OCI-LY7 (cell line): ENCODE measurements around the gene KRR1. TPM values are rescaled to one million over a fixed set of nuclear protein-coding genes. Genes with fewer than 3 reads are reported as not detected.
A peak's percentile ranks its signal among the peaks of the same experiment; 100 is the strongest.

Experiments
- BruUV-seq: library from RNA; stranded (reverse); fragments of 400-500 nt; replicated peaks from 2 replicates; lab custom pipeline; 2021; lab: Mats Ljungman, UMichigan
- CTCF ChIA-PET: fragments of 300-600 bp; sonication (Branson Sonifier 250); formaldehyde crosslinking; loops from one replicate; lab custom pipeline; 2022; ENCODE audit warnings: antibody characterized with exemption; ENCODE audit not compliant: unreplicated experiment; lab: Charles Lee
- POLR2A ChIA-PET: fragments of 300-600 bp; sonication (Branson Sonifier 250); formaldehyde crosslinking; loops from one replicate; lab custom pipeline; 2022; ENCODE audit warnings: antibody characterized with exemption; lab: Charles Lee
- DNase-seq: peaks from one replicate; pipeline ENCODE4 v3.0.0-alpha.2; 2015; ENCODE audit warnings: low spot score
- H2AFZ ChIP-seq: fragments of 200-600 bp; sonication (generic), shearing (Covaris generic); 2 replicates; pipeline ENCODE4 v1.6.1; 2014; ENCODE audit warnings: mild to moderate bottlenecking, antibody characterized with exemption, low read length, moderate library complexity
- H3K27ac ChIP-seq: fragments of 200-600 bp; sonication (generic); 2 replicates; pipeline ENCODE4 v1.5.1; 2014; ENCODE audit warnings: mixed run types, low read depth, mild to moderate bottlenecking, moderate library complexity, low read length, inconsistent platforms; ENCODE audit not compliant: poor library complexity, severe bottlenecking
- H3K36me3 ChIP-seq: fragments of 200-600 bp; sonication (generic); 2 replicates; pipeline ENCODE4 v1.6.1; 2014; ENCODE audit warnings: mild to moderate bottlenecking, antibody characterized with exemption, low read length, moderate library complexity, mixed read lengths; ENCODE audit not compliant: insufficient read depth
- H3K4me1 ChIP-seq: fragments of 200-600 bp; sonication (generic); 2 replicates; pipeline ENCODE4 v1.5.1; 2014; ENCODE audit warnings: mild to moderate bottlenecking, low read length; ENCODE audit not compliant: insufficient read depth, poor library complexity, severe bottlenecking
- H3K4me2 ChIP-seq: fragments of 200-600 bp; sonication (generic); 2 replicates; pipeline ENCODE4 v1.6.1; 2014; ENCODE audit warnings: mild to moderate bottlenecking, low read length
- H3K4me3 ChIP-seq: fragments of 200-600 bp; sonication (generic); 2 replicates; pipeline ENCODE4 v1.5.1; 2014; ENCODE audit warnings: mild to moderate bottlenecking, low read depth, low read length; ENCODE audit not compliant: poor library complexity, severe bottlenecking
- H3K79me2 ChIP-seq: fragments of 200-600 bp; sonication (generic); 2 replicates; pipeline ENCODE4 v1.6.1; 2016; ENCODE audit warnings: low read depth, mild to moderate bottlenecking, low read length, moderate library complexity, mixed read lengths; ENCODE audit not compliant: insufficient read depth
- H3K9me2 ChIP-seq: fragments of 200-600 bp; sonication (generic); 2 replicates; pipeline ENCODE4 v1.6.1; 2016; ENCODE audit warnings: mild to moderate bottlenecking, low read length, mixed read lengths; ENCODE audit not compliant: insufficient read depth
- H3K9me3 ChIP-seq: fragments of 200-600 bp; sonication (generic); 2 replicates; pipeline ENCODE4 v1.6.1; 2014; ENCODE audit warnings: mild to moderate bottlenecking, mixed run types, low read length, mixed read lengths
- H4K20me1 ChIP-seq: fragments of 200-600 bp; sonication (generic); 2 replicates; pipeline ENCODE4 v1.6.1; 2014; ENCODE audit warnings: mild to moderate bottlenecking, antibody characterized with exemption, low read length, moderate library complexity, mixed read lengths; ENCODE audit not compliant: insufficient read depth
- CTCF ChIP-seq: fragments of 200-600 bp; sonication (generic); conservative IDR thresholded peaks from 2 replicates; pipeline ENCODE4 v1.5.1; 2014; ENCODE audit warnings: mild to moderate bottlenecking, antibody characterized with exemption, low read length, moderate library complexity, mixed read lengths
- EZH2phosphoT487 ChIP-seq: fragments of 200-600 bp; sonication (generic); IDR thresholded peaks from 2 replicates; pipeline ENCODE4 v1.6.1; 2018; ENCODE audit warnings: low read depth, borderline replicate concordance, mild to moderate bottlenecking, mixed run types, antibody characterized with exemption, low read length, moderate library complexity, mixed read lengths
- intact Hi-C: fragments of 100-400 bp; cut with micrococcal nuclease; formaldehyde crosslinking; loops from one replicate; pipeline ENCODE4 v1.10.0; 2022; ENCODE audit not compliant: unreplicated experiment
- total RNA-seq, 2 experiments: library from RNA; depleted of rRNA in 1 of 2; stranded (reverse); fragments of >200 nt in 1 of 2; shearing (Covaris generic) in 1 of 2; gene quantifications; 2 replicates each; pipeline ENCODE4 v1.2.3, GENCODE V29; 2014 to 2022

KRR1 gene
- total RNA-seq, 2 experiments from 2014 or later = 44.0 to 78.0 TPM

GRCh38 chr12:75477137-75477536 is 34.3 kb downstream of the KRR1 start:
- H3K9me2 ChIP-seq = no peaks in the 10 kb centered on the region
- intact Hi-C loops = no loop called here
- no peak overlapping the region for H3K27ac ChIP-seq
- H4K20me1 ChIP-seq = no peaks in the 10 kb centered on the region
- peak overlapping the region; percentile 22; the same call in 1 of the 2 replicates for H2AFZ ChIP-seq
- H3K4me3 ChIP-seq = no peak overlapping the region
- CTCF ChIA-PET = no interaction called here
- H3K9me3 ChIP-seq = no peaks in the 10 kb centered on the region
- H3K4me1 ChIP-seq = peaks cover 63% of the 10 kb centered on the region
- BruUV-seq = no TSS peak
- POLR2A ChIA-PET = interaction anchor here (0.9 kb wide), 1 partner anchor 33 kb away, joined by 3 read pairs; no protein-coding TSS in a partner anchor
- H3K36me3 ChIP-seq = no peaks in the 10 kb centered on the region
- TF ChIP-seq CTCF (no peak), EZH2phosphoT487 (no peak)
- H3K4me2 ChIP-seq = no peak overlapping the region
- no peak for DNase-seq
- no peaks in the 10 kb centered on the region for H3K79me2 ChIP-seq

GRCh38 chr12:75476071-75476470 is 35.3 kb downstream of the KRR1 start:
- Histone ChIP-seq H3K4me1 (peaks cover 62% of the 10 kb centered on the region), H4K20me1 (no peaks in the 10 kb centered on the region), H3K9me3 (peaks cover 6% of the 10 kb centered on the region; the same call in 1 of the 2 replicates), H3K36me3 (no peaks in the 10 kb centered on the region), H3K9me2 (no peaks in the 10 kb centered on the region), H3K79me2 (no peaks in the 10 kb centered on the region), H3K4me2 (no peak overlapping the region), H2AFZ (no peak overlapping the region), H3K27ac (no peak overlapping the region), H3K4me3 (no peak overlapping the region)
- DNase-seq = no peak
- BruUV-seq = no TSS peak
- ChIA-PET CTCF (no interaction called here), POLR2A (interaction anchor here (0.6 to 0.9 kb wide), 2 partner anchors 35 to 1112 kb away, joined by 3 read pairs; no protein-coding TSS in a partner anchor)
- intact Hi-C loops = no loop called here
- TF ChIP-seq EZH2phosphoT487 (no peak), CTCF (no peak)

- peak overlapping the region; percentile 54; the same call in 1 of the 2 replicates for H2AFZ ChIP-seq
- no TSS peak for BruUV-seq
- H3K4me2 ChIP-seq = no peak overlapping the region
- intact Hi-C loops = no loop called here
- H3K9me3 ChIP-seq = peaks cover 12% of the 10 kb centered on the region; the same call in 1 of the 2 replicates
- CTCF ChIA-PET = interaction anchor here (1.1 to 2.2 kb wide), 2 partner anchors 9 to 10 kb away, joined by 3 to 5 read pairs; no protein-coding TSS in a partner anchor
- no peak overlapping the region for H3K4me3 ChIP-seq
- no peaks in the 10 kb centered on the region for H3K79me2 ChIP-seq
- no peaks in the 10 kb centered on the region for H3K36me3 ChIP-seq
- H3K27ac ChIP-seq = no peak overlapping the region
- H4K20me1 ChIP-seq = no peaks in the 10 kb centered on the region
- H3K9me2 ChIP-seq = no peaks in the 10 kb centered on the region
- TF ChIP-seq EZH2phosphoT487 = no peak
- no peak for TF ChIP-seq CTCF
- DNase-seq = no peak
- POLR2A ChIA-PET = interaction anchor here (0.7 to 0.8 kb wide), 2 partner anchors 14 to 25 kb away, joined by 3 read pairs; no protein-coding TSS in a partner anchor
- peaks cover 42% of the 10 kb centered on the region for H3K4me1 ChIP-seq
These were observed 37.3 kb downstream of the KRR1 start for GRCh38 chr12:75474116-75474515.
